Breast epithelium (tissue), 3 donors: ENCODE measurements around the gene SLC48A1.

ENCODE experiments used
- POLR2A ChIP-seq: fragments of 450-650 bp; IDR thresholded peaks from one replicate; pipeline ENCODE4 v1.6.1; 2016; ENCODE audit warnings: antibody characterized with exemption, mild to moderate bottlenecking, moderate library complexity
- POLR2AphosphoS5 ChIP-seq, 3 donors: sonication (generic); formaldehyde crosslinking; IDR thresholded peaks; one replicate each; pipeline ENCODE4 v1.6.1; 2017; ENCODE audit warnings: antibody characterized with exemption in 3 of 3
- TF ChIP-seq, protein P1 (sequence below), 3 donors: fragments of 450-650 bp; IDR thresholded peaks; one replicate each; pipeline ENCODE4 v1.5.1; 2016 to 2017; ENCODE audit warnings: antibody characterized with exemption in 3 of 3, mild to moderate bottlenecking in 3 of 3, moderate library complexity in 3 of 3

DNA sequence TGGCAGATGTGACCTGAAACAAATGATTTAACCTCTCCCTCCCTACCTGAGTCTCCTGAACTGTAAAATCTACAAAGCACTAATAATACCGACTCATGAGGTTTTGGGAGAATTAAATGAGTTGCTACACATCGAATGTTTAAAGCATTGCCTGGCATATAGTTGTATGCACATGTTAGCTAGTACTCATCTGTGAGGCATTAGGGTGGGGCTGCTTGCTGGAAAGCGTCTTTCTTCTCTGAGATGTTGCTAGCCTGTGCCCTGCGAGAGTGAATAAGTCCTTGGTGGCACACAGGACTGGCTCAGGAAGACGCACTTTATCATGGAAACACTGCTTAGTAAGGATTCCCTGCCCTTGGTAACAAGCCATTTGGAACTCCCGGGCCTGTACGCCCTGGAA, 20.5 kb upstream of the SLC48A1 start:
- TF ChIP-seq, protein P1, sequence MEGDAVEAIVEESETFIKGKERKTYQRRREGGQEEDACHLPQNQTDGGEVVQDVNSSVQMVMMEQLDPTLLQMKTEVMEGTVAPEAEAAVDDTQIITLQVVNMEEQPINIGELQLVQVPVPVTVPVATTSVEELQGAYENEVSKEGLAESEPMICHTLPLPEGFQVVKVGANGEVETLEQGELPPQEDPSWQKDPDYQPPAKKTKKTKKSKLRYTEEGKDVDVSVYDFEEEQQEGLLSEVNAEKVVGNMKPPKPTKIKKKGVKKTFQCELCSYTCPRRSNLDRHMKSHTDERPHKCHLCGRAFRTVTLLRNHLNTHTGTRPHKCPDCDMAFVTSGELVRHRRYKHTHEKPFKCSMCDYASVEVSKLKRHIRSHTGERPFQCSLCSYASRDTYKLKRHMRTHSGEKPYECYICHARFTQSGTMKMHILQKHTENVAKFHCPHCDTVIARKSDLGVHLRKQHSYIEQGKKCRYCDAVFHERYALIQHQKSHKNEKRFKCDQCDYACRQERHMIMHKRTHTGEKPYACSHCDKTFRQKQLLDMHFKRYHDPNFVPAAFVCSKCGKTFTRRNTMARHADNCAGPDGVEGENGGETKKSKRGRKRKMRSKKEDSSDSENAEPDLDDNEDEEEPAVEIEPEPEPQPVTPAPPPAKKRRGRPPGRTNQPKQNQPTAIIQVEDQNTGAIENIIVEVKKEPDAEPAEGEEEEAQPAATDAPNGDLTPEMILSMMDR (IDR thresholded peaks at IDR 0.05), result no peak
- no peak for TF ChIP-seq POLR2A
- TF ChIP-seq POLR2AphosphoS5 (IDR thresholded peaks at IDR 0.05), result no peak
